Osteoblast (primary cell): ENCODE data around the gene PIP4K2B. TPM values are rescaled to one million over a fixed set of nuclear protein-coding genes. Genes with fewer than 3 reads are reported as not detected.
"Not testable (repeated sequence)": the region's sequence is repeated elsewhere in the genome, so short reads cannot be mapped to it uniquely, and the experiment has no call there.

ENCODE experiments used
- DNase-seq: peaks from one replicate; pipeline ENCODE4 v3.0.0; 2011; ENCODE audit warnings: low spot score, mixed read lengths; ENCODE audit not compliant: insufficient read length; ENCODE audit errors: missing footprints
- H2AFZ ChIP-seq: 2 replicates; pipeline ENCODE4 v1.6.0; 2011; ENCODE audit warnings: mild to moderate bottlenecking, low read length
- H3K27ac ChIP-seq: 2 replicates; pipeline ENCODE4 v1.5.1; 2011; ENCODE audit warnings: mild to moderate bottlenecking, low read depth, low read length, moderate library complexity
- H3K27me3 ChIP-seq: 2 replicates; pipeline ENCODE4 v1.6.0; 2012; ENCODE audit warnings: mild to moderate bottlenecking, control low read depth, inconsistent platforms, low read length, moderate library complexity; ENCODE audit not compliant: insufficient read depth
- H3K36me3 ChIP-seq: 2 replicates; pipeline ENCODE4 v1.5.1; 2011; ENCODE audit warnings: mild to moderate bottlenecking, low read length, control low read depth, moderate library complexity; ENCODE audit not compliant: insufficient read depth
- H3K4me1 ChIP-seq: 2 replicates; pipeline ENCODE4 v1.5.1; 2011; ENCODE audit warnings: mild to moderate bottlenecking, low read length, control low read depth, moderate library complexity; ENCODE audit not compliant: insufficient read depth
- H3K4me2 ChIP-seq: 2 replicates; pipeline ENCODE4 v1.6.0; 2011; ENCODE audit warnings: mild to moderate bottlenecking, low read length; ENCODE audit not compliant: insufficient read depth
- H3K4me3 ChIP-seq: fragments of 200-600 bp; sonication (generic); 3 replicates; pipeline ENCODE4 v1.5.1; 2012; ENCODE audit warnings: mild to moderate bottlenecking, low read length, inconsistent platforms; ENCODE audit not compliant: insufficient read depth
- H3K79me2 ChIP-seq: 2 replicates; pipeline ENCODE4 v1.6.0; 2012; ENCODE audit warnings: mild to moderate bottlenecking, low read length, control low read depth, inconsistent platforms; ENCODE audit not compliant: insufficient read depth
- H3K9me3 ChIP-seq: 2 replicates; pipeline ENCODE4 v1.5.1; 2011; ENCODE audit warnings: low read depth, low read length, control low read depth
- H4K20me1 ChIP-seq: 2 replicates; pipeline ENCODE4 v1.6.0; 2012; ENCODE audit warnings: mild to moderate bottlenecking, low read length, control low read depth; ENCODE audit not compliant: insufficient read depth
- CTCF ChIP-seq: IDR thresholded peaks from 2 replicates; pipeline ENCODE4 v1.5.1; 2011; ENCODE audit warnings: mild to moderate bottlenecking, low read depth, low read length, moderate library complexity; ENCODE audit errors: extremely low read depth
- total RNA-seq: library from RNA; depleted of rRNA; stranded (reverse); fragments of >200 nt; gene quantifications from 2 replicates; pipeline ENCODE4 v1.2.3, GENCODE V29; 2012

Gene PIP4K2B
- total RNA-seq, 1 donor = 48.1 TPM

DNA sequence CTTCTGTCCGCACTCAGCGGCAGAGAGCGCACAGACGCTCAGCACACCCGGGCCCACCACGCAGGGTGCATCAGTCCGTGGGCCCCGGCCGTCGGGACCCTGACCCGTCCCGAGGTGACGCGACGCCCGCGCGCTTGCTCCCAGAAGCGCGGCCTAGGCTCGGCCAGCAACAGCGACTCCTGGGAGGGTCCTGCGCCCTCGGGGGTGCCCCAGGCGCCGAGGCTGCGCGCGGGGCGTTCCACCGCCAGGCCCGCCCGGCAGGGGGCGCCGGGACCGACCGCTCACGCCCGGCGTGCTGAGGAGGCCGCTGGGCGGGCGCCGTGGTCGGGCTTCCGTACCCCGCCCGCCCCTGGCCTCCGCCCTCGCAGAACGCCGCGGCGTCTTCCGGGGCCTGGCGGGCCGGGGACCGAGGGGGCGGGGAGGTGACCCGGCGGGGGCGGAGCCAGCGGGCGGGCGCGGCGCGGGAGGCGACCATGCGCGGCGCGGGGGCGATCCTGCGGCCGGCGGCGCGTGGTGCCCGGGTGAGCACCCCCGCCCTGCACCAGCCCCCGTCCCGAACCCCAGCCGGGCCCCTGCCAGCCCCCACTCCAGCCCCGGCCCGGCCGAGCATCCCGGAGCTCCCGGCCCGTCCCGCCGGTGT, 69.3 kb downstream of the PIP4K2B start, which contains the start of gene CISD3:
Gene CISD3 (plus strand): TSS at position 456 of the 640 bp plus-strand sequence. CDS start 18 bp downstream, at position 474.
- TF ChIP-seq CTCF = peak; percentile 40
- Histone ChIP-seq H3K27ac (peak within 1 kb of the TSS; percentile 66), H3K4me2 (peak within 1 kb of the TSS; percentile 96), H3K27me3 (no peaks in the 10 kb centered on the region), H3K79me2 (peaks cover 33% of the 10 kb centered on the region), H3K36me3 (peaks cover 20% of the 10 kb centered on the region), H3K4me3 (peak within 1 kb of the TSS; percentile 92), H2AFZ (peak within 1 kb of the TSS; percentile 72), H4K20me1 (peaks cover 27% of the 10 kb centered on the region), H3K4me1 (peaks cover 11% of the 10 kb centered on the region), H3K9me3 (no peaks in the 10 kb centered on the region)
- DNase-seq = peak; percentile 100

DNA sequence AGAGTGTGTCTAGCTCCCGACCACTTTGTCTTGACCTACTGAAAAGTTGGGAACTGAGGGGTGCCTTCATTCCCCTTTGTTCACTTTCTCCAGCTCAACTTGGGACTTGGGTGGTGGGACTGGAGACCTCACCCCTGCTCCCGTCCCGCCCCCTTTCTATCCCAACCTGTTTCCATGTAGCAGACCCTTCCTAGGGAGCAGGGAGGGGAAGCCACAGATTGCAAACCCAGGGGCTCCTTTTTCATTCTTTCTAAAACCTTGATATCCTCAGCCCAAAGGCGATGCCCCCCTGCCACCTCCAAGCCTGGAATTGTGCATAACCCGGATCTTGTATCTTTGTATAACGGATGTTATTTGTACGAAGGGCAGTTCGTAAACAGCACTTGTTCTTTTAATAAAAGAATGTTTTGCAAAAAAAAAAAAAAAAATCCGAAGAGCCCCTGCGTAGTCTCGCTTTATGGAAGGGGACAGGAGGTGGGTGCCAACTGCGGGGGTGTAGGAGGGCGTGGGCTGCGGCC, 69.9 kb downstream of the PIP4K2B start:
- TF ChIP-seq CTCF = no peak
- DNase-seq = no peak
- Histone ChIP-seq H3K79me2 (peaks cover 30% of the 10 kb centered on the region), H3K27me3 (no peaks in the 10 kb centered on the region), H3K9me3 (no peaks in the 10 kb centered on the region), H3K27ac (no peak overlapping the region), H3K4me2 (peak overlapping the region; percentile 78), H3K36me3 (peaks cover 18% of the 10 kb centered on the region), H3K4me3 (peak overlapping the region; percentile 92), H3K4me1 (peaks cover 10% of the 10 kb centered on the region), H2AFZ (no peak overlapping the region), H4K20me1 (peaks cover 24% of the 10 kb centered on the region)

GRCh38 chr17:38728290-38728831, 71.0 kb downstream of the PIP4K2B start:
- no peaks in the 10 kb centered on the region for H3K9me3 ChIP-seq
- no peak overlapping the region for H3K27ac ChIP-seq
- no peak overlapping the region for H3K4me3 ChIP-seq
- H2AFZ ChIP-seq = no peak overlapping the region
- H3K79me2 ChIP-seq = peaks cover 21% of the 10 kb centered on the region
- peaks cover 14% of the 10 kb centered on the region for H4K20me1 ChIP-seq
- DNase-seq = no peak
- no peak for TF ChIP-seq CTCF
- H3K4me2 ChIP-seq = no peak overlapping the region
- H3K27me3 ChIP-seq = no peaks in the 10 kb centered on the region
- H3K36me3 ChIP-seq = peaks cover 9% of the 10 kb centered on the region
- peaks cover 10% of the 10 kb centered on the region for H3K4me1 ChIP-seq

DNA sequence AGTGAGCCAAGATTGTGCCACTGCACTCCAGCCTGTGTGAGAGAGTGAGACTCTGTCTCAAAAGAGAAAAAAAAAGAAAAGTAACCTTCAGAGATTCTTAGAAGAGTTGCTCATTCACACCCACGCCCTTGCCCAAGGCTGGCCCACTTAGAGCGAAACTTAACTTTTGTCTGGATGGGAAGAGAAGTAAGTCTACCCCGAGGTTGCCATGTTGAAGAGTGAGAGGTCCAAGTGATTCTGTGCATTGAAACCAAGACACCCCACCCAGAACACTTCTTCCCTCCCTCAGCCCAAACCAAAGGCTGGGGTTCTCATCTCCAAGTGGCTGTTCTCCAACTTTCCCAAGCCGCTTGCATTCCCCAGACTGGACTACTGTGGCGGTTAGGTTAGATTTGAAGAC, 71.6 kb downstream of the PIP4K2B start:
- no peaks in the 10 kb centered on the region for H3K27me3 ChIP-seq
- H3K27ac ChIP-seq = no peak overlapping the region

GRCh38 chr17:38726145-38726544, 73.2 kb downstream of the PIP4K2B start:
- not testable (repeated sequence) for H2AFZ ChIP-seq, H3K4me2 ChIP-seq, H3K9me3 ChIP-seq, DNase-seq, H3K4me3 ChIP-seq, H4K20me1 ChIP-seq, H3K4me1 ChIP-seq, H3K27me3 ChIP-seq, H3K27ac ChIP-seq, H3K79me2 ChIP-seq
- H3K36me3 ChIP-seq = peaks cover 18% of the 10 kb centered on the region

More for the DNA sequence above, 71.6 kb downstream of the PIP4K2B start:
- Histone ChIP-seq H3K4me3 (no peak overlapping the region), H2AFZ (no peak overlapping the region), H3K36me3 (peaks cover 13% of the 10 kb centered on the region), H4K20me1 (peaks cover 11% of the 10 kb centered on the region), H3K4me1 (peaks cover 10% of the 10 kb centered on the region), H3K9me3 (no peaks in the 10 kb centered on the region), H3K79me2 (peaks cover 14% of the 10 kb centered on the region), H3K4me2 (no peak overlapping the region)
- DNase-seq = no peak
- TF ChIP-seq CTCF = no peak
